Activated T-cell treated with anti-CD3 and anti-CD28 coated beads, Interleukin-2, amount 50 U/mL, for 4 hours (primary cell): ENCODE results near the gene C2CD2. TPM values are rescaled to one million over a fixed set of nuclear protein-coding genes. Genes with fewer than 3 reads are reported as not detected.
"Not testable (repeated sequence)": the region's sequence is repeated elsewhere in the genome, so short reads cannot be mapped to it uniquely, and the experiment has no call there.

ENCODE experiments used
- ATAC-seq, 2 donors: fragments of 200-7000 bp; cut with Tn5 transposase; one replicate each; pipeline ENCODE4 v1.10.0; 2021
- DNase-seq: peaks from one replicate; pipeline ENCODE4 v3.0.0-alpha.2; 2020
- H3K27me3 Mint-ChIP-seq: one replicate; pipeline ENCODE4 v1.8.0; 2021; ENCODE audit warnings: low read depth, mixed read lengths
- H3K36me3 Mint-ChIP-seq: one replicate; pipeline ENCODE4 v1.8.0; 2022; ENCODE audit warnings: mixed read lengths; ENCODE audit not compliant: insufficient read depth
- H3K4me1 Mint-ChIP-seq: one replicate; pipeline ENCODE4 v1.8.0; 2021; ENCODE audit warnings: low read depth, mixed read lengths
- H3K4me3 Mint-ChIP-seq: one replicate; pipeline ENCODE4 v1.8.0; 2021; ENCODE audit warnings: mild to moderate bottlenecking, moderate library complexity, mixed read lengths
- H3K9me3 Mint-ChIP-seq: one replicate; pipeline ENCODE4 v1.8.0; 2021; ENCODE audit warnings: mixed read lengths
- total RNA-seq, 3 donors: library from RNA; stranded (reverse); gene quantifications; one replicate each; pipeline ENCODE4 v1.2.1, GENCODE V29; 2021

C2CD2 gene
- total RNA-seq, 3 donors from 2014 or later: 1.6 to 7.4 (median 4.3) TPM

GRCh38 chr21:41958886-41959563, 5.2 kb upstream of the C2CD2 start:
- ATAC-seq: no peak
- DNase-seq: no peak
- Mint-ChIP-seq H3K4me1 (peaks cover 7% of the 10 kb centered on the region), H3K36me3 (no peaks in the 10 kb centered on the region), H3K4me3 (no peak overlapping the region), H3K27me3 (peaks cover 42% of the 10 kb centered on the region), H3K9me3 (no peaks in the 10 kb centered on the region)

GRCh38 chr21:41957991-41958766, 4.4 kb upstream of the C2CD2 start:
- peaks cover 41% of the 10 kb centered on the region for H3K27me3 Mint-ChIP-seq

DNA sequence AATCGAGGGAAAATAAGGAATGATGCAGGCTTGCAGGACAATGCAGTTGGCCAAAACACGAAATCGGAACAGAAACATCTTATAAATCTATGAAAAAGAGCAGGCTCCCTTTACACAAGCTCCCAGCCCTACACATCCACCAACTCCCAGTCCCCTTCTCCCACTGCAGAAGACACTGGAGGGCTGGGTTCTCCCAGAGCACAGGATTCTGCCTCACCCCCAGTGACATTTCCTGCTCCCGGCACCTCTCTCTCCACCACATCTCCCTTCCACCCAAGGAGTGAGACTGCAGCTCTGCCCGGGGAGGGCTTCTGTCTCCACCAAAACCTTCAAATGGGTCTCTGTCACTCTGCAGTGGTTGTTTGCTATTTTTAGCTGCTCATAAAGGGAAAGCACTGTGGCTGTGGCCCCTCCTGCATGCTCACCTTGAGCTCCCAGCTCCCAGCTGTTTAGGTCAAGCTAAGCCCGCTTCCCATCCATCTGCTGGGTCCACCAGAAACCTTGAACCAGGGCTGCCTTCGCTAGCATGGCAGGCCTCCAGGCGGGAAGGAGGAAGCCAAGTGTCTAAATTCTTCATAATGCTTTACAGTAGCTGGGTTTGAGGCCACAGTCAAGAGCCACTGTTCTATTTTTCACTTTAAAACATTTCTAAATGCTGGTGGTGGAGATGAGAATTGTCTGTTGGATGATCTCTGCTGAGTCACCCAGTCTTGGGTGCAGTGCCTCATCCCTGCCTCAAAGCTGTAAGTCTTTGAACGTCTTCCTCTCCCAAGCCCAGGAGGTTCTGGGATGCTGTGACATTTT, 3.3 kb upstream of the C2CD2 start:
- Mint-ChIP-seq H3K9me3 (no peaks in the 10 kb centered on the region), H3K36me3 (no peaks in the 10 kb centered on the region), H3K4me3 (no peak overlapping the region), H3K27me3 (peaks cover 36% of the 10 kb centered on the region), H3K4me1 (peaks cover 10% of the 10 kb centered on the region)
- DNase-seq (no peak), ATAC-seq (no peak)

More at GRCh38 chr21:41957991-41958766, 4.4 kb upstream of the C2CD2 start:
- no peak for ATAC-seq
- no peak for DNase-seq
- Mint-ChIP-seq H3K9me3 (no peaks in the 10 kb centered on the region), H3K36me3 (no peaks in the 10 kb centered on the region), H3K4me1 (peaks cover 7% of the 10 kb centered on the region), H3K4me3 (no peak overlapping the region)

GRCh38 chr21:41955516-41955915, 1.7 kb upstream of the C2CD2 start:
- Mint-ChIP-seq H3K9me3 (no peaks in the 10 kb centered on the region), H3K27me3 (peaks cover 26% of the 10 kb centered on the region), H3K4me1 (peaks cover 10% of the 10 kb centered on the region), H3K4me3 (no peak overlapping the region), H3K36me3 (no peaks in the 10 kb centered on the region)
- DNase-seq (no peak), ATAC-seq (no peak)

DNA sequence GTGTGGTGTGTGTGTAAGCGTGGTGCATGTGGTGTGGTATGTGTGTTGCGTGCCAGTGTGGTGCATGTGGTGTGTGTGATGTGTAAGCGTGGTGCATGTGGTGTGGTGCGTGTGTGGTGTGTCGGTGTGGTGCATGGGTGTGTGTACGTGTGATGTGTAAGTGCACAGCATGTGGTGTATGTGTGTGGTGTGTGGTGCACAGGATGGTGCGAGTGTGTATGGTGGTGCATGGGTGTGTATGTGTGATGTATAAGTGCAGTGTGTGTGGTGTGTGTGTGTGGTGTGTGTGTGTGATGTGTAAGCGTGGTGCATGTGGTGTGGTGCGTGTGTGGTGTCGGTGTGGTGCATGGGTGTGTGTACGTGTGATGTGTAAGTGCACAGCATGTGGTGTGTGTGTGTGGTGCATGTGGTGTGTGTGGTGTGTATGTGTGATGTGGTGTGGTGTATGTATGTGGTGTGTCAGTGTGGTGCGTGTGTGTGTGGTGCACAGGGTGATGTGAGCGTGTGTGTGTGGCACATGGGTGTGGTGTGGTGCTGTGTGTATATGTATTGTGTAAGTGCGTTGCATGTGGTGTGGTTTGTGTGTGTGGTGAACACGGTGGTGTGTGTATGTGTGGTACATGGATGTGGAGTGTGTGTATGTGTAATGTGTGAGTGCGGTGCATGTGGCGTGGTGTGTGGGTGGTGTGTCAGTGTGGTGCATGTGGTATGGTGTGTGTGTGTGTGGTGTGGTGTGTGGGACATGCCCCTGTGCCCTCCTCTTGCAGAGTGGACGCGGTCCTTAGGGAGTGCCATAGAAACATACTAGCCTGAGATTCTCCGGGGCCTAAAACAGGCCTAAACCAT, 1.1 kb upstream of the C2CD2 start:
- Mint-ChIP-seq H3K36me3 (no peaks in the 10 kb centered on the region), H3K4me1 (peaks cover 10% of the 10 kb centered on the region), H3K4me3 (peak overlapping the region; percentile 59), H3K9me3 (no peaks in the 10 kb centered on the region), H3K27me3 (peaks cover 22% of the 10 kb centered on the region)
- ATAC-seq: no peak
- no peak for DNase-seq

DNA sequence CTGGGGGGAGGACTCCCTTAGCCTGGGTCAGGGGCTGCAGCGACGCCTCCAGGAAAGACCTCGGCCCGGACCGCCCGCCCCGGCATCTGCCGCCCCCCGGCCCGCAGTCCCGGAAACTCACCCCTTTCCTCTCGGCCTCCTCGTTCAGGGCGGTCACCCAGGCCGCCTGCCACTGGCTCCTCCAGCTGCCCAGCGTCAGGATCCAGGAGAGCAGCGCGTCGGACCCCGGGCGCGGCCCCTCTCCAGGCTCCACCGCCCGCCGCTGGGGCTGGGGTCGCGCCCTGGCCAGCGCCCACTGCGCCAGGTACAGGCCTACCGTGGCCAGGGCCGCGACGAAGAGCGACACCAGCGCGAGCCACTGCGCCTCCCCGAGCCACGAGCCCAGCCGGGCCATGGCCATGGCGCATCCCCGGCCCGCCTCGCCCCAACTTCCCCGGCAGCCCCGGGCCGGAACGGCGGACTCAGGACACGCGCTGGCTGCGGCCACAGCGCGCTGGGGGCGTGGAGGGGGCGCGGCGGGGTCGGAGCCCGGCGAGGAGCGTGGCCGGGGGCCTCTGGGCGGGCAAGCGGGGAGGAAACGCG, 478 bp downstream of the C2CD2 start:
- peaks cover 22% of the 10 kb centered on the region for H3K27me3 Mint-ChIP-seq
- peaks cover 10% of the 10 kb centered on the region for H3K4me1 Mint-ChIP-seq
- DNase-seq (no peak), ATAC-seq (peak; percentile 29 to 32)
- peak overlapping the region; percentile 46 for H3K4me3 Mint-ChIP-seq
- H3K36me3 Mint-ChIP-seq: no peaks in the 10 kb centered on the region
- no peaks in the 10 kb centered on the region for H3K9me3 Mint-ChIP-seq

DNA sequence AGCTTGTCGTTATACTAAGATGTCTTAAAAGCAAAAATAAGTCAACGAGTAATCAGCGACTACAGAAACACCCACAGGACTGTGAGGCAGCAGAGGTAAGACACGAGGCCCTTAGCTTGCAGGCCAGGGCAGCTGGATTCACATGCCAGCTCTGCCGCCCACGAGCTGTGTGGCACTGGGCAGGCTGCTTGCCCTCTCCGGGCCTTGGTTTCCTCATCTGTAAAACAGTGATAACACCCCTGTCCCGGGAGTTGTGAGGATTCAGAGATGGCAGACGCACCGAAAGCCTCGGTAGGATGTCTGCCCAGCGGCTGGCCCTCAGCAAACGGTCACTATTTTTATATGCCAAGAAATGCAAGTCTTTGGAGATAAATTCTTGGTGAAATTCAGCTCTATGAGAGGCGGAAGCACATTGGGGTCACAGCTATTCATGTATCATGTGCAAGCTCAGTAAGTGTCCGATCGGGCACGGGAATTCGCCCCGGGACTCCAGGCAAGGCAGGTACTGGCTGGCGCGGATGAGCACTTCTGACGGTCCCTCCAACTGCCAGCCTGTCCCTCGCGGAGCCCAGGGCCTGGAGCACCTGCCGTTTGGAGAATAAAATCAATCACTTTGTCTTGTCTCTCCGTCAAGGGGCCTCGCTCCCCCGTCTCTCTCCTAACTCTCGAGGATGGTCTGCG, 1.1 kb downstream of the C2CD2 start:
- Mint-ChIP-seq H3K27me3 (peaks cover 22% of the 10 kb centered on the region), H3K4me1 (peaks cover 10% of the 10 kb centered on the region), H3K36me3 (no peaks in the 10 kb centered on the region), H3K4me3 (peak overlapping the region; percentile 46), H3K9me3 (no peaks in the 10 kb centered on the region)
- no peak for ATAC-seq
- no peak for DNase-seq

DNA sequence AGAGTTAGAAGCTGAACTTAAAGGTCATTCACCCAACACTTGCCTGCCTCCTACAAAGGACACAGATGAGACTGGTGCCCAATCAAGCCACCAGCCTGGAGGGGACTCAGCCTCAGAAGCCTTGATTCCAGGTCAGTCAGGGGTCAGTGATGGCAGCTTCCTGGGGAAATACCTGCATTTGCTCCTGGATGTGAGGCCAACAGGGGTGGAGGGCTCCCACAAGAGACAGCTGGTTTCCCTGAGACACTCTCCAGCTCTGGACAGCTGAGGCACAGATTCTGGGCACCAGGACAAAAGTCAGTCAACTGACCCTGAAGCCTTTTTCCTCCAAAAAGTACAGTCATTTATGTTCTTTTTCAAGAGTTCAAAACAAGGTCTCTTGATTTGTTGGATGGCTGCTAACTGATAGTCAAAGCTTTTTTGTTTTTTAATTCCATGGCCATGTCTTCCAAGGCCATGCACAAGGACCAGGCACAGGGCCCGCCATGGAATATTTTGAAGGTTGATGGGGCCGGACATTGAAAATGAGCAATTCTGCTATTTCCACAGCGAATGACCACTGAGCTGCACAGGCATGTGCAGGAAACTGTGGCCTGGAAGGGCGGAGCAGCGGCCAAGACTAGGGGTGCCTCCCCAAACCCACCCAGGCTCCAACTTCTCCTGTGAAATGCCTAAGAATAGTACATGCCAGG, 1.8 kb downstream of the C2CD2 start:
- ATAC-seq: no peak

GRCh38 chr21:41950941-41951351, 2.9 kb downstream of the C2CD2 start:
- H3K9me3 Mint-ChIP-seq: no peaks in the 10 kb centered on the region
- DNase-seq: no peak
- no peaks in the 10 kb centered on the region for H3K36me3 Mint-ChIP-seq
- peaks cover 18% of the 10 kb centered on the region for H3K27me3 Mint-ChIP-seq
- no peak overlapping the region for H3K4me3 Mint-ChIP-seq
- H3K4me1 Mint-ChIP-seq: peaks cover 10% of the 10 kb centered on the region
- ATAC-seq: no peak

More for the DNA sequence above, 1.8 kb downstream of the C2CD2 start:
- H3K9me3 Mint-ChIP-seq: no peaks in the 10 kb centered on the region
- H3K27me3 Mint-ChIP-seq: peaks cover 20% of the 10 kb centered on the region
- peak overlapping the region; percentile 46 for H3K4me3 Mint-ChIP-seq
- DNase-seq: no peak
- H3K36me3 Mint-ChIP-seq: no peaks in the 10 kb centered on the region
- peaks cover 10% of the 10 kb centered on the region for H3K4me1 Mint-ChIP-seq

GRCh38 chr21:41949631-41950030, 4.2 kb downstream of the C2CD2 start:
- not testable (repeated sequence) for DNase-seq, H3K9me3 Mint-ChIP-seq, H3K4me3 Mint-ChIP-seq, H3K4me1 Mint-ChIP-seq, H3K36me3 Mint-ChIP-seq, ATAC-seq
- H3K27me3 Mint-ChIP-seq: peaks cover 11% of the 10 kb centered on the region

DNA sequence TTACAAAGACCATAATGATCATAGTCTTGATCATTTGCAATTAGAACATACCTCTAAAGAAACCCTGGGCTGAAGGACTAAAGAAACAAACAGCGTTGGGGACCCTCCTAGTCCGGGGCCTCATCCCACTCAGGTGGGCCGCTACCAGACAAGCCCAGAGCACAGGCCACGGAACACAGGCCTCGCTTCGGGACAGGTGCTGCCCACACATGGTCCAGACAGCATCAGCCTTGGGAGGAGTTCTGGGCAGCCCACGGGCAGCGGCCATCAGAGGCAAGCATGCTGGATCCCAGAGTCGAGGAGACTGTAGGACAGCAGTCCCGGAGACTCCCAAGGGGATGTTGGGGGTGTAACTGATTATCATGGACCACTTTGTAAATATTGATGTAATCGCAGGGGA, 4.9 kb downstream of the C2CD2 start:
- DNase-seq (no peak), ATAC-seq (no peak)
- peaks cover 3% of the 10 kb centered on the region for H3K4me1 Mint-ChIP-seq
- H3K36me3 Mint-ChIP-seq: no peaks in the 10 kb centered on the region
- no peaks in the 10 kb centered on the region for H3K9me3 Mint-ChIP-seq
- H3K4me3 Mint-ChIP-seq: no peak overlapping the region
- H3K27me3 Mint-ChIP-seq: peaks cover 6% of the 10 kb centered on the region

DNA sequence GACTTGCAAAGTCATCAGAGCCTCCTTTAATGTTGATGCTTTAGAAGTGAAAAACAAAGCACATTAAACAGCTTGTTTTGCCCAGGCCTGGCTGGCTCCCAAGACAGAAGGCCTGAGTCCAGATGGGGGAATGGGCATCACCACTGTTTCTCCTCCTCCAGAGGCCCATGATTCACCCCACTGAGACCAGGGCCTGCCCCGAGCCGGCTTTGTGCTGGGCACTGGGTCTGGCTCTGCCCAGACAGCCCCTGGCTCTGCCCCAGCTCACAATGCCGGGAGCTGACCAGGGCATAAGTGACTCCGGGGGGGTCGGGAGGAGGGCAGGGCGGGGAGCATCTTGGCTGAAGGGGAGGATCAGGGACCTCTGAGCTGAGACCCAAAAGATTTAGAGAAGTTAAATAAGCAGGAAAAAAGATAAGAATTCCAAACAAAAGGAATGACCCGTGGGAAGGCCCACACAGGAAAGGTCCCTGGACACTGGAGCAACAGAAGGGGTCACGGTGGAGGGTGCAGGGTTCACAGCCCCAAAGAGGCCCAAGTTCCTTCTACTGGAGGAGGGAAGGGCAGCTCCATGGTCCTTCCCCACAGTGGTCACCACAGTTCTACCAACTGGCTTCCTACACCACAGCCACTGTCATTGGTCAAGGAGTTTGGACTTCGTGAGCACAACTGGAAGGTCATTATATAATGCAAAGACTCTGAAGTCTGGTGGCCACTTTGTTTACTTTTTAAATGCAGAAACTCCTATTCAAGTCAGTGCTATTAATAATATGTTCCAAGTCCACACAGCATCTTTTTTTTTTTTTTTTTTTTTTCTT, 5.5 kb downstream of the C2CD2 start:
- H3K36me3 Mint-ChIP-seq: no peaks in the 10 kb centered on the region
- no peak overlapping the region for H3K4me3 Mint-ChIP-seq
- no peaks in the 10 kb centered on the region for H3K9me3 Mint-ChIP-seq
- no peak for DNase-seq
- H3K27me3 Mint-ChIP-seq: peaks cover 6% of the 10 kb centered on the region
- no peak for ATAC-seq
- peaks cover 3% of the 10 kb centered on the region for H3K4me1 Mint-ChIP-seq
